ENCODE data around the gene PRKAR1B.
A peak's percentile ranks its signal among the peaks of the same experiment; 100 is the strongest.

Gene PRKAR1B

GRCh38 chr7:684416-684815 is 42.7 kb downstream of the PRKAR1B start:
- Mint-ChIP-seq H3K27me3 (no peaks in the 10 kb centered on the region), H3K4me1 (no peaks in the 10 kb centered on the region), H3K27ac (no peak overlapping the region), H3K4me3 (no peak overlapping the region), H3K9me3 (peaks cover 33% of the 10 kb centered on the region), H3K36me3 (ENCODE audit: low read depth) (peaks cover 56% of the 10 kb centered on the region)
- ATAC-seq = no peak
- DNase-seq = no peak

GRCh38 chr7:683526-684205 is 43.4 kb downstream of the PRKAR1B start:
- Mint-ChIP-seq H3K4me3 (no peak overlapping the region), H3K36me3 (ENCODE audit: low read depth) (peaks cover 56% of the 10 kb centered on the region), H3K27me3 (no peaks in the 10 kb centered on the region), H3K4me1 (no peaks in the 10 kb centered on the region), H3K27ac (no peak overlapping the region), H3K9me3 (peaks cover 29% of the 10 kb centered on the region)
- no peak for DNase-seq
- peak; percentile 28 for ATAC-seq

- Mint-ChIP-seq H3K36me3 (ENCODE audit: low read depth) (peaks cover 51% of the 10 kb centered on the region), H3K9me3 (peaks cover 28% of the 10 kb centered on the region), H3K4me3 (no peak overlapping the region), H3K27ac (no peak overlapping the region), H3K4me1 (no peaks in the 10 kb centered on the region), H3K27me3 (no peaks in the 10 kb centered on the region)
- ATAC-seq (no peak), DNase-seq (no peak)
Measured at GRCh38 chr7:682810-683209, 44.3 kb downstream of the PRKAR1B start.

GRCh38 chr7:681551-682307 is 45.4 kb downstream of the PRKAR1B start:
- H3K4me3 Mint-ChIP-seq = no peak overlapping the region
- ATAC-seq (no peak), DNase-seq (no peak)
- H3K9me3 Mint-ChIP-seq = peaks cover 18% of the 10 kb centered on the region
- H3K27me3 Mint-ChIP-seq = no peaks in the 10 kb centered on the region
- H3K36me3 Mint-ChIP-seq (ENCODE audit: low read depth) = peaks cover 46% of the 10 kb centered on the region
- no peaks in the 10 kb centered on the region for H3K4me1 Mint-ChIP-seq
- H3K27ac Mint-ChIP-seq = no peak overlapping the region

GRCh38 chr7:680411-681127 is 46.5 kb downstream of the PRKAR1B start:
- H3K27me3 Mint-ChIP-seq = no peaks in the 10 kb centered on the region
- peaks cover 42% of the 10 kb centered on the region for H3K36me3 Mint-ChIP-seq (ENCODE audit: low read depth)
- peaks cover 8% of the 10 kb centered on the region for H3K9me3 Mint-ChIP-seq
- no peak for DNase-seq
- no peak overlapping the region for H3K27ac Mint-ChIP-seq
- H3K4me1 Mint-ChIP-seq = no peaks in the 10 kb centered on the region
- ATAC-seq = no peak
- H3K4me3 Mint-ChIP-seq = no peak overlapping the region

GRCh38 chr7:676972-677385 is 50.1 kb downstream of the PRKAR1B start:
- Mint-ChIP-seq H3K36me3 (ENCODE audit: low read depth) (peaks cover 43% of the 10 kb centered on the region), H3K9me3 (peaks cover 7% of the 10 kb centered on the region), H3K4me1 (no peaks in the 10 kb centered on the region), H3K27ac (no peak overlapping the region), H3K4me3 (no peak overlapping the region), H3K27me3 (no peaks in the 10 kb centered on the region)
- ATAC-seq (no peak), DNase-seq (no peak)

- ATAC-seq (no peak), DNase-seq (no peak)
- Mint-ChIP-seq H3K4me1 (no peaks in the 10 kb centered on the region), H3K36me3 (ENCODE audit: low read depth) (peaks cover 46% of the 10 kb centered on the region), H3K9me3 (peaks cover 7% of the 10 kb centered on the region), H3K27me3 (no peaks in the 10 kb centered on the region), H3K27ac (no peak overlapping the region), H3K4me3 (no peak overlapping the region)
Measured at GRCh38 chr7:676246-676971, 50.7 kb downstream of the PRKAR1B start.

- Mint-ChIP-seq H3K27ac (no peak overlapping the region), H3K4me1 (no peaks in the 10 kb centered on the region), H3K36me3 (ENCODE audit: low read depth) (peaks cover 36% of the 10 kb centered on the region), H3K9me3 (peaks cover 7% of the 10 kb centered on the region), H3K4me3 (no peak overlapping the region), H3K27me3 (no peaks in the 10 kb centered on the region)
- ATAC-seq (no peak), DNase-seq (no peak)
Measured at GRCh38 chr7:674454-675410, 52.3 kb downstream of the PRKAR1B start.

GRCh38 chr7:673681-674453 is 53.2 kb downstream of the PRKAR1B start:
- ATAC-seq = no peak
- no peaks in the 10 kb centered on the region for H3K27me3 Mint-ChIP-seq
- peaks cover 3% of the 10 kb centered on the region for H3K4me1 Mint-ChIP-seq
- H3K4me3 Mint-ChIP-seq = no peak overlapping the region
- DNase-seq = no peak
- H3K9me3 Mint-ChIP-seq = peaks cover 10% of the 10 kb centered on the region
- peaks cover 34% of the 10 kb centered on the region for H3K36me3 Mint-ChIP-seq (ENCODE audit: low read depth)
- H3K27ac Mint-ChIP-seq = peak overlapping the region; percentile 22

GRCh38 chr7:672891-673290 is 54.2 kb downstream of the PRKAR1B start:
- no peak overlapping the region for H3K4me3 Mint-ChIP-seq
- no peaks in the 10 kb centered on the region for H3K27me3 Mint-ChIP-seq
- peaks cover 3% of the 10 kb centered on the region for H3K4me1 Mint-ChIP-seq
- peaks cover 13% of the 10 kb centered on the region for H3K9me3 Mint-ChIP-seq
- no peak for ATAC-seq
- no peak for DNase-seq
- peaks cover 37% of the 10 kb centered on the region for H3K36me3 Mint-ChIP-seq (ENCODE audit: low read depth)
- H3K27ac Mint-ChIP-seq = no peak overlapping the region

- Mint-ChIP-seq H3K36me3 (ENCODE audit: low read depth) (peaks cover 33% of the 10 kb centered on the region), H3K27me3 (no peaks in the 10 kb centered on the region), H3K4me1 (peaks cover 3% of the 10 kb centered on the region), H3K4me3 (no peak overlapping the region), H3K9me3 (peaks cover 13% of the 10 kb centered on the region), H3K27ac (no peak overlapping the region)
- DNase-seq = no peak
- no peak for ATAC-seq
Measured at GRCh38 chr7:671415-672042, 55.6 kb downstream of the PRKAR1B start.

- H3K27ac Mint-ChIP-seq = no peak overlapping the region
- DNase-seq (no peak), ATAC-seq (no peak)
- H3K4me1 Mint-ChIP-seq = peaks cover 3% of the 10 kb centered on the region
- peaks cover 13% of the 10 kb centered on the region for H3K9me3 Mint-ChIP-seq
- no peaks in the 10 kb centered on the region for H3K27me3 Mint-ChIP-seq
- H3K4me3 Mint-ChIP-seq = no peak overlapping the region
- peaks cover 27% of the 10 kb centered on the region for H3K36me3 Mint-ChIP-seq (ENCODE audit: low read depth)
Measured at GRCh38 chr7:670501-671390, 56.3 kb downstream of the PRKAR1B start.
